ENCODE data around the gene HORMAD2. TPM values are rescaled to one million over a fixed set of nuclear protein-coding genes. Genes with fewer than 3 reads are reported as not detected.

Gene HORMAD2
- polyA plus RNA-seq, 1 of the 3 experiments (the other 2 are of a cell fraction): not detected

DNA sequence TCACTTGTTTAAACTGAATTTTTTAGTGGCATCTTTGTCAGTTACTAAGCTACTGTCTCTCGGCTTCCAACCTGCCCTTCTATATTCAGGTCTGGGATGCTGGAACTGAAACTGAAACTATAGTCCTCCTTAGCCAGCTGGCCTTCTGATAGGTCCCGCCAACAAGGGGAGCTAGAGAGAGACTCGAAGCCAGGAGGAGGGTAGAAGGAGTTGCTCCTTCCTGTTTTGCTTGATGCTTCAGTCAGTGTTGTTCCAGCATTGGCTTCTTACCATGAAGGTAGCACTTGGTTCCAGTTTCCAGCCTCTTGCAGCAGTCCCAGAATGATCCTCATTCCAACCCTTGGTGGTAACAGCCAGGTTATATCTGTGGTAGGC is 32.9 kb upstream of the HORMAD2 start:
- Histone ChIP-seq H3K9me3 (no peaks in the 10 kb centered on the region), H3K36me3 (replicated peaks in 1 of 2; ENCODE audit: control insufficient read depth in 1 of 2, insufficient read depth in 2 of 2, low read length in 1 of 2) (no peaks in the 10 kb centered on the region), H2AFZ (ENCODE audit: low read depth) (no peak overlapping the region), H3K27me3 (ENCODE audit: insufficient read depth) (no peaks in the 10 kb centered on the region), H3K9ac (no peak overlapping the region), H4K20me1 (ENCODE audit: insufficient read depth) (no peaks in the 10 kb centered on the region), H3F3A (replicated peaks; ENCODE audit: insufficient read depth) (peaks cover 21% of the 10 kb centered on the region), H3K4me3 (ENCODE audit: low read depth in 2 of 2, low read length in 1 of 2) (no peak overlapping the region), H3K9me2 (no peaks in the 10 kb centered on the region), H3K79me2 (ENCODE audit: insufficient read depth) (no peaks in the 10 kb centered on the region), H3K4me2 (no peak overlapping the region), H3K27ac (ENCODE audit: low read depth in 2 of 2, low read length in 1 of 2) (no peak overlapping the region), H3K4me1 (ENCODE audit: control insufficient read depth in 1 of 2, insufficient read depth in 2 of 2, low read depth in 1 of 2, low read length in 1 of 2) (peaks cover 0 to 27% of the 10 kb centered on the region in 2 experiments; a peak in 3 of 4 replicates)
- DNase-seq: no peak
- 100% methylated on average over 3 of the region's 3 CpGs for WGBS (ENCODE audit: low lambda C conversion rate)
- TF ChIP-seq NFIC (IDR thresholded peaks at IDR 0.05; ENCODE audit: borderline replicate concordance) (no peak), YY1 (IDR thresholded peaks at IDR 0.05; ENCODE audit: low read depth) (no peak), JUND (IDR thresholded peaks at IDR 0.05) (no peak), ZBTB33 (IDR thresholded peaks at IDR 0.05; ENCODE audit: borderline replicate concordance, low read depth) (no peak), FOXM1 (IDR thresholded peaks at IDR 0.05; ENCODE audit: low read depth) (no peak), TAF1 (IDR thresholded peaks at IDR 0.05; ENCODE audit: borderline replicate concordance, low read depth, low read length) (no peak), USF2 (IDR thresholded peaks at IDR 0.05; ENCODE audit: borderline replicate concordance, low read depth, low read length) (no peak), EZH2phosphoT487 (IDR thresholded peaks at IDR 0.05; ENCODE audit: borderline replicate concordance, low read depth) (no peak), GABPA (IDR thresholded peaks at IDR 0.05; ENCODE audit: low read depth) (no peak), SMC3 (IDR thresholded peaks at IDR 0.05; ENCODE audit: low read depth, low read length) (no peak), MXI1 (IDR thresholded peaks at IDR 0.05; ENCODE audit: low read depth, low read length) (no peak), RXRA (IDR thresholded peaks at IDR 0.05; ENCODE audit: borderline replicate concordance, low read depth) (no peak), GATA2 (CRISPR knock-in tag; IDR thresholded peaks at IDR 0.05) (no peak), SIN3A (IDR thresholded peaks at IDR 0.05; ENCODE audit: borderline replicate concordance, low read depth, low read length) (no peak), PBX3 (IDR thresholded peaks at IDR 0.05) (no peak), TCF12 (IDR thresholded peaks at IDR 0.05) (no peak), FOSL2 (IDR thresholded peaks at IDR 0.05; ENCODE audit: borderline replicate concordance, low read depth) (no peak), NRF1 (IDR thresholded peaks at IDR 0.05; ENCODE audit: low read depth, low read length) (no peak), CTCF (IDR thresholded peaks at IDR 0.05) (no peak)
- TF ChIP-seq, protein P1, sequence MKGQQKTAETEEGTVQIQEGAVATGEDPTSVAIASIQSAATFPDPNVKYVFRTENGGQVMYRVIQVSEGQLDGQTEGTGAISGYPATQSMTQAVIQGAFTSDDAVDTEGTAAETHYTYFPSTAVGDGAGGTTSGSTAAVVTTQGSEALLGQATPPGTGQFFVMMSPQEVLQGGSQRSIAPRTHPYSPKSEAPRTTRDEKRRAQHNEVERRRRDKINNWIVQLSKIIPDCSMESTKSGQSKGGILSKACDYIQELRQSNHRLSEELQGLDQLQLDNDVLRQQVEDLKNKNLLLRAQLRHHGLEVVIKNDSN (IDR thresholded peaks at IDR 0.05; ENCODE audit: borderline replicate concordance, low read depth): no peak
- ChIA-PET POLR2A (interaction anchor here (1.1 kb wide), 1 partner anchor 12 kb away, joined by 3 read pairs; no protein-coding TSS in a partner anchor), CTCF (interaction anchor here (0.9 kb wide), 1 partner anchor 41 kb away, joined by 3 read pairs; no protein-coding TSS in a partner anchor)
